H7 (cell line): Measurements from ENCODE around the gene HJURP. TPM values are rescaled to one million over a fixed set of nuclear protein-coding genes. Genes with fewer than 3 reads are reported as not detected.

Experiments
- DNase-seq: peaks from one replicate; pipeline ENCODE4 v3.0.0; 2012
- H3K27me3 ChIP-seq: 2 replicates; pipeline ENCODE4 v1.6.0; 2011; ENCODE audit warnings: mild to moderate bottlenecking, low read length; ENCODE audit not compliant: control insufficient read depth, insufficient read depth
- H3K36me3 ChIP-seq: replicated peaks from 2 replicates; pipeline ENCODE4 v1.5.1; 2011; ENCODE audit warnings: low read length; ENCODE audit not compliant: control insufficient read depth, insufficient read depth
- H3K4me3 ChIP-seq: 2 replicates; pipeline ENCODE4 v1.5.1; 2011; ENCODE audit warnings: low read depth, mild to moderate bottlenecking, control low read depth, low read length, moderate library complexity; ENCODE audit not compliant: insufficient read depth
- total RNA-seq: library from RNA; depleted of rRNA; stranded (reverse); fragments of >200 nt; shearing (Covaris generic); gene quantifications from 2 replicates; pipeline ENCODE4 v1.2.3, GENCODE V29; 2014

Gene HJURP
- total RNA-seq, 1 experiment from 2014 or later: 61.6 TPM

DNA sequence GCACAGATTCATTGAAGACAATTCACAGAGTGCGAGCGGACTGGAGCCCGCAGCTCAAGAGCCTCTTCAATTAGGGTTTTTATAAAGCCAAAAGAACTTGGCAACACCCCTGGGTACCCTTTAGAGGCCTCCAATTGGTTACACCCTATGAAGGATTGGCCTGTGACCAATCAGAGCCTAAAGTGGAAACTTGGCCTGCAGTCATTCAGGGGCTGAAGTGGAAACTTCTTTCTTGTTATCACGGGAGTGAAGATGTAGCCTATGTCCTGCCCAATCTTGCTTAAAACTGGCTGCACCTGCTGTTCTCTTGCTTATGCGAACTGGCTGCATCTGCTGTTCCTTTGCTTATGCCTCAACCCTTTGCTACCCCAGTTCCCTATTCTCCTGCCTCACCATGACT is 1.8 kb upstream of the HJURP start:
- H3K27me3 ChIP-seq: no peaks in the 10 kb centered on the region
- peaks cover 10% of the 10 kb centered on the region for H3K36me3 ChIP-seq
- DNase-seq: no peak
- H3K4me3 ChIP-seq: no peak overlapping the region

GRCh38 chr2:233855345-233855744 is 1.0 kb upstream of the HJURP start:
- H3K36me3 ChIP-seq: peaks cover 18% of the 10 kb centered on the region
- H3K27me3 ChIP-seq: no peaks in the 10 kb centered on the region
- H3K4me3 ChIP-seq: no peak overlapping the region
- no peak for DNase-seq

DNA sequence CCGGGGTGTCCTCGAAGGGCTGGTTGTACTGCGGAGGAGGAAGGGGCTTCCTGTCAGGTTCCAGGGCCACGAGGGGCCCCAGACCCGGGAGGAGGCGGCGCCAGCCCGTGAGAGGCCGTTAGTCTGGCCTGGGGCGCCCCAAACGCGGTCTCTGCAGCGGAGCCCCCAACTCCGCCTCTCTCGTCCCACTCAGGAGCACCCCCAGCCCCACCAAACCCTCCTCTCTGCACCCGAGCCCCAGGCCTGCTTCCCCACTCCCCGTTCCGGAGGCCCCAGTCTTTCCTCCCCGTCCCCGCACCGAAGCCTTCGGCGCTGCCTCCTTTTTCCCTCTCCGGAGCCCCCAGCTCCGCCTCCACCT is 473 bp downstream of the HJURP start:
- Histone ChIP-seq H3K36me3 (peaks cover 30% of the 10 kb centered on the region), H3K27me3 (no peaks in the 10 kb centered on the region), H3K4me3 (peak overlapping the region; percentile 98)
- peak; percentile 65 for DNase-seq

DNA sequence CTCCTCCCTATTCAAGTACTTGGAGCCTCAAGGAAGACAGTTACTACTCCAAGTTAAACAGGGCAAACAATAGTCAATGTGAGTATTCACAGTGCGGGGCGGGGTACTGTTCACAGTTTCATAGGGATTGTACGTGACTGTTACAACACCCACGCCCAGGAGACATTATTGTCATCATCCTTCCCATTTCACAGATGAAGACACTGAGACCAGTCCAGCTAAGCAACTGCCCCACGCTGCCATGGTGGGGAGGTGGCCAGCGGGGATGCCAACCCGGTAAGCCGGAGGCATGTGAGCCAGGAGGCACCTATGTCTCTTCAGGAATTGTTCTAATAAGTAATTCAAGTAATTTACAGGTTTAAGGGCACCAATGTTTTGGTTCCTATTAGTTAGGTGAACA is 982 bp downstream of the HJURP start:
- peaks cover 35% of the 10 kb centered on the region for H3K36me3 ChIP-seq
- DNase-seq: no peak
- H3K27me3 ChIP-seq: no peaks in the 10 kb centered on the region
- peak overlapping the region; percentile 98 for H3K4me3 ChIP-seq

DNA sequence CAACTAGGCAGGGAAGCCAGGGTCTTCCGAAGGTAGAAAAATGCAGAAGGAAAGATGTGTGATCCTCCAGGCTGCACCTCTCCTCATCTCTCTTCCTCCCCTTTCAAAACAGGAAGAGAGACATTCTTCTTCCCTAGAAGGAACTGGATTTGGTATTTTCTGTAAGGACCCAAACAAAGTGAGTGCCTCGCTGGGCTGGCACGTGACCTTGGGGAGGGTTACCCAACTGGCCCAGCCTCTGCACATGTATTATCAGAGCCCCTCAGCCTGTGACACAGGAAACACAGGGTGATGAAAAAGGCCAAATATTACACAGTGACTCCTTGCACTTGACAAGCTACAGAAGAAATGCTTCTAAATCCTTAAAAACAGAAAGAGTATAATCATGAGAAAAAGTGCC is 2.3 kb downstream of the HJURP start:
- DNase-seq: no peak
- Histone ChIP-seq H3K4me3 (no peak overlapping the region), H3K27me3 (no peaks in the 10 kb centered on the region), H3K36me3 (peaks cover 45% of the 10 kb centered on the region)

- no peak overlapping the region for H3K4me3 ChIP-seq
- H3K36me3 ChIP-seq: peaks cover 53% of the 10 kb centered on the region
- DNase-seq: no peak
- no peaks in the 10 kb centered on the region for H3K27me3 ChIP-seq
These were observed 3.2 kb downstream of the HJURP start for GRCh38 chr2:233851169-233851568.

GRCh38 chr2:233850745-233851144 is 3.6 kb downstream of the HJURP start:
- Histone ChIP-seq H3K27me3 (no peaks in the 10 kb centered on the region), H3K4me3 (no peak overlapping the region), H3K36me3 (peaks cover 54% of the 10 kb centered on the region)
- DNase-seq: no peak

DNA sequence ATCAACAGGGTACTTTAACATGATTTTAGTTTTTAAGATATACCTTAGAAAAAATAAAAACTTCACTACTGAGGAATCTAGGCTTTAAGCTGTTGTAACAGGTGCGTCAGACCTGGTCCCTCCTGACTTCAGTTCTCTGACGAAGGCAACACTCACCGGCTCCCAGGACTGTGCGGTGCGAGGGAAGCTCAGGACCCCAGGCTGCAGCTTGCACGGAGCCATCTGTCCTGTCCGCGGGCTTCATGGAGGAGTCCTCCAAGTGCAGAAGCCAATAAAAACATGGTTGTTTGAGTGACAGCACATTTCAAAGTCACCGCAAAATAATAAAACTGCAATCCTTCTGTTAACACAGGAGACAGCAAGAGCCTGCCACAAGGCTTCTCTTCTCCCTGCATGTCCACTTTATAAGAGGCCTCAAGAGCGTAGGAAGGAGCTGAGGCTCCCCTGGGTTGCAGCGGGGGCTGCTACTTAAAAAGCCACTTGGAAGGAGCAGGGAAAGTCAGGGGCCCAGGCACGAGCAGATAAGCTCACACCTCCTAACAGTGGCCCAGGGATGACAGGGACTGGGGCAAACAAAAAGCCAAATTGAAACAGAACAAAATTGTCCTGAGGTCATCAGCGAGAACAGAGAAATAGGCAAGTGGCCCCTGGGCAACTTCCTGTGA is 4.6 kb downstream of the HJURP start:
- Histone ChIP-seq H3K27me3 (no peaks in the 10 kb centered on the region), H3K36me3 (peaks cover 62% of the 10 kb centered on the region), H3K4me3 (no peak overlapping the region)
- no peak for DNase-seq

DNA sequence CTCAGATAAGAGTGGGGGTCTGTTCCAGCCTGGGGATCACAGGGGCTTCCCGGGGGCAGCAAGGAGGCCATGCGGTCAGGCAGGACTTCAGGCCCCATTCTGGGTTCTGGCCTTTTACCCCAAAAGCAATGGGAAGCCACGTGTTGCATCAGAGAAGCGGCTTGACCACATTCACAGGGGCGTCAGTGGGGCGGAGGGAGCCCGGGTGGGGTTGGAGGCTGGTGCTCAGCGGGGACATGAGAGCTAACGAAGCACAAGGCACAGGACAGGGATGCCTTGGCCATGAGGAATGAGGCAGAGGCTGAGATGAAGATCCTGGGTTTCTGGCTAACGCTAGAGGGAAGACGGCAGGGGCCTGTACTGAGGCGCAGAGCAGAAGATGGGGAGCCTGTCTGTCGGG is 6.1 kb downstream of the HJURP start:
- no peak for DNase-seq
- H3K27me3 ChIP-seq: no peaks in the 10 kb centered on the region
- no peak overlapping the region for H3K4me3 ChIP-seq
- H3K36me3 ChIP-seq: peaks cover 75% of the 10 kb centered on the region

DNA sequence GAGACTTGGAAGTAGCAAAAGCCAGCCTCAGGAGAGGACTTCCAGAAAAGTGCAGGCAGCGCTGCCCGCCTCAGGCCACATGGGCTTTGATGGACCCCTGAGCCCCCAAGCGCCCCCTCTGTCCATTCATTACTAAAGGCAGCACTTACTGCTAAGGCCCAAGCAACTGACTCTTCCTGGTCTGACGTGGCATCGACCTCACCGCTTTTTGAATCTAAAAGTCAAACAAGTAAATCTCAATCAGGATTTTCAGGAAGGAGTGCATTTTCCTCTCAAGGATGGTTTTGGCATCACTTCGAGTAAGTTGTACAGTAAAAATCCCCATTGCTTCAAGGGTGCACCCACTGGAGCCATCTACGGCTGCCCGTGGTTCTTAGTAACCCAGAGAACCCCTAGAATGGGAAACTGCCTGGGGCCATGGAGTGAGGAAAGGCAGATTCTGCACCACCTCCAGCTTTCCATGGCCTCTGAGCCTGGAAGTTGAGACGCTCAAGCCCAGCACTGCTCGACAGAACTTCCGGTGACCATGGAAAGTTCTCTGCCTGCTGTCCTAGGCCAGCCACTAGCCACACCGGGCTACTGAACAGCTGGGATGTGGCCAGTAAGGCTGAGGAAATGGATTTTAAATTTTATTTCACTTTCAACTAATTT is 7.0 kb downstream of the HJURP start:
- Histone ChIP-seq H3K36me3 (peaks cover 81% of the 10 kb centered on the region), H3K4me3 (no peak overlapping the region), H3K27me3 (no peaks in the 10 kb centered on the region)
- no peak for DNase-seq

GRCh38 chr2:233846387-233847247 is 7.7 kb downstream of the HJURP start:
- DNase-seq: no peak
- H3K4me3 ChIP-seq: no peak overlapping the region
- peaks cover 82% of the 10 kb centered on the region for H3K36me3 ChIP-seq
- no peaks in the 10 kb centered on the region for H3K27me3 ChIP-seq

DNA sequence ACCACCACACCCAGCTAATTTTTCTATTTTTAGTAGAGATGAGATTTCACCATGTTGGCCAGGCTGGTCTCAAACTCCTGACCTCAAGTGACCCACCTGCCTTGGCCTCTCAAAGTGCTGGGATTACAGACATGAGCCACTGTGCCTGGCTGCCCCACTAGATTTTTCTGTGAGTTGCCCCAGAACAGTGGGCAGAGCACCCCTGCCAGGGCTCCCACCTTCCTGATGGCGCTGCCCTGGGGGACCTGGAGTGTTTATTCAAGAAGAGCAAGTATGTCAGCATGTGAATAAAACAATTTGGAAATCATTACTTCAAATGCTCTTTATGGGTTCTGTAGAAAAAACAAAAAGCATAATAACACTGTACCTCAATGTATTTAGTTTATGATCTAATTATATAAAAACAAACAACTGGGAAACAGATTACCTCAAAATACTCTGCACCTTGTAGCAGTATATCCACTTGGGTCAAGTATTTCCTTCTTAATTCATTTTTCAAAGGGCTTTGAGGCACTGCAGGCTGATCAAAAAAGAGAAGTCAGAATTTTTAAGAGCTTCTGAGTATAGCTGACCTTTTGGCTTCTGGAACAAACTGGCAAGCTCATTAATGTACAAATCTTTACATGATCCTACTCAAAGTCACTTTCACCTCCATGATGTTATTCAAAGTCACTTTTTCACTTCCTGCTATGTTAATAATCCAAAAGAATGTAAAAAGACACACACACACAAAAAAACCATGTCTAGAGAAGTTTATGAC is 8.9 kb downstream of the HJURP start:
- peaks cover 85% of the 10 kb centered on the region for H3K36me3 ChIP-seq
- H3K4me3 ChIP-seq: no peak overlapping the region
- DNase-seq: no peak
- no peaks in the 10 kb centered on the region for H3K27me3 ChIP-seq

DNA sequence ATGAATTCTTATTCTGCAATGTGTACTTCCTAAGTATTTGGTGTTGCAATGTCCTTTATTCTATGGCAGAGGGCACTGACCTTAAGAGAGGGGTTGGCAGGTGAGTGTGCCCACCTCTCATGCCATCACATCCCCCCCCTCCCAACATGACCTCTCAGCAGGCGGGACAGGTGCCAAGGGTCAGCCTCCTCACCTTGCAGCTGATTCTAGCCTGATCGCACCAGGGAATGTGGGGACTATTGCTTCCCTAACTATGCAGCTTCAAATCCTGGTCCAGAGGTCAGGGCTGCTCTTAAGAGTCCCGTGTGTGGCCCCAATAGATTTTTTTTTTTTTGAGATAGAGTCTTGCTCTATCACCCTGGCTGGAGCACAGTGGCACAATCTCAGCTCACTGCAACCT is 9.5 kb downstream of the HJURP start:
- H3K36me3 ChIP-seq: peaks cover 87% of the 10 kb centered on the region
- DNase-seq: no peak
- H3K27me3 ChIP-seq: no peaks in the 10 kb centered on the region
- no peak overlapping the region for H3K4me3 ChIP-seq

DNA sequence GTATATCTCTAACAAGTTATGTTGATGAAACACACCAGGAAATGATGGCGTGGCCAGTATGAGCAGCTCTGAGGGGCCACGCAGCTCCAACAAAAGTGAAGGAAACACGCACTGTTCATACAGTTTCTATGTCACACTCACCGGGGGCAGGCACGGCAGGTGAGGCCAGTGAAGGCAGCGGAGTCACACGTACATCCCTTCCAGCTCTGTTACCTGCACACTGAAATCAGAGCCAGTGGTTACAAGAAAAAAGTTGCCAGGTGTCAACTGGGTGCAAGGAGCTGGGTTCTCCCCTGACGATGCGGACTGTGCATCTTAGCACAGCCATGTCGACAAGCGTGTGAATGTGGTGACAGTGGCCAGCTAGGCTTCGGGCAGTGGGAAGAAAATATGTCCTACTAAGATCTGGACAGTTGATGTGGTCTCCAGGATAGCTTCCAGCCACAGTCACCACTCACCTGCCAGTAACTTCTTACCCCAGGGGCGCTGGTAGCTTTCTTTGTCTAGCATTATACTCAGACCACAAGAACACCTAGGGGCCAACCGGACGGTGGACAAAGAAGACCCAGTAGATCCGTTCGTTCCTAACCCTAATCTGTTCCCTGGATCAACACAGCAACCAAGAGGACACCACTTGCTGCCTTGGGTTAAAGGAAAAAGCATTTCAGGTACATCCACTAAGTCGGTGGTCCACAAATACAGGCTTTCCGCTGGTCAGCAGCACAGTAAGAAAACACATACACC is 10.1 kb downstream of the HJURP start:
- no peak for DNase-seq
- H3K27me3 ChIP-seq: no peaks in the 10 kb centered on the region
- H3K4me3 ChIP-seq: no peak overlapping the region
- peaks cover 87% of the 10 kb centered on the region for H3K36me3 ChIP-seq
